CD4-positive, alpha-beta T cell treated with Interleukin-15 for 4 hours (primary cell): ENCODE measurements around the gene LRRC51.

Source experiments
- DNase-seq: peaks from one replicate; pipeline ENCODE4 v3.0.0-alpha.2; 2020; ENCODE audit warnings: low spot score

Gene LRRC51, protein sequence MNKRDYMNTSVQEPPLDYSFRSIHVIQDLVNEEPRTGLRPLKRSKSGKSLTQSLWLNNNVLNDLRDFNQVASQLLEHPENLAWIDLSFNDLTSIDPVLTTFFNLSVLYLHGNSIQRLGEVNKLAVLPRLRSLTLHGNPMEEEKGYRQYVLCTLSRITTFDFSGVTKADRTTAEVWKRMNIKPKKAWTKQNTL

DNA sequence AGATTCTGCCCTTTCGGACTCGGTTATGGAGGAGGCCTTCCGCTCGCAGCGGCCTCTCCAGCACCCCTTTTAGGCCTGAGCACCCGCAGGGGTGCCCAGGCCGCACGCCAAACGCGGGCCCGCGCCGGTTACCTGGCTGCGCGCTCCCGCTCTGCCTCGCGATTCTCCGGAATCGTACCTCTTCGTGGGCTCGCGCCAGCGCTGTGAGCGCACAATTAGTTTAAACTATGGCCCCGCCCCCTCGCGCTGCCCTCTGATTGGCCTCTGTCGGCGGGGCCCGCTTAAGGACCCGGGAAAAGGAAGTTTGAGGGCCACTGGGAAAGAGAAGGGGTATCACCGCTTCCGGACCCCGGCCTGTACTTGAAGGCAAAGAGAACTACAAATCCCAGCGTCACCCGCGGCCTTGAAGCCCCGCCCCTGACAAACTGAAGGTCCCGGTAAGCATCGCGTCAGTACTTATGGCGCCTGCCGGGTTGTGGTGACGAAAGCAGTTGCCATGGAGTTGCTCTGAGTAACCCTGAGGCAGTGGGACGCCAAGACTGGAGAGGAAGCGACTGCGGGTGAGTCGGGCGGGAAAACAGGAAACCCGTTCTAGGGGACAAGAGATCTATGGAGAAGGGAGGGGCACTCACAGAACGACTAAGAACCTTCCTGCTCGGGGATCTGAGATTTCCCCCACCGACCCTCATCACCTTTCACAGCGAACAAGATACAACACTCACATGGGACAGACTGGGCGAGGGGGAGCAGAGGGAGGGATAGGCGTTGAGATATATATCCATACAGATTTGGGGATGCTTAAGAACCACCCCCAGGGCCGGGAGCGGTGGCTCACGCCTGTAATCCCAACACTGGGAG is at the start of gene LRRC51, which contains the start of gene NUMA1:
TSS of gene LRRC51 (plus strand) at position 525 of the 858 bp plus-strand sequence. CDS start 8,234 bp downstream, outside the sequence.
TSS of gene NUMA1 (minus strand) at position 217 of the 858 bp plus-strand sequence. CDS start 44,599 bp downstream, outside the sequence.
- DNase-seq, result peak; percentile 99

DNA sequence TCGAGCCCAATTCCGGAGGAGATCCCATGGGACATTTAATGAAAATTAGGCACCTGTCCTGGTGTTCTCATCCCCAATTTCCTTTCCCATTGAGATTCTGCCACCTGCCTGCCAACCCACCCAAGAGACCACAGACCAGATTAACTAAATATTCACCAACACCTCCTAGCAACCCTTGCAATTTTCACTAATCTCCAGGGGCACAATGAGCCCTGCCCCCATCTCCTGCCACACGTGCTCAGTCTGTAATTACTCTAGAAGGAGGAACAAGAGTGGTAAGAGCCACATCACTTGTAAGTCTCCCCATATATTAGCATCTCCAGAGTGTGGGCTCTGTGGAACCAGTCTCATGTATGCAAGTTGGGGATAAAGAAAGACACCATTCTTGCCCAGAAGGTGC is 44.0 kb upstream of the LRRC51 start:
- no peak for DNase-seq

DNA sequence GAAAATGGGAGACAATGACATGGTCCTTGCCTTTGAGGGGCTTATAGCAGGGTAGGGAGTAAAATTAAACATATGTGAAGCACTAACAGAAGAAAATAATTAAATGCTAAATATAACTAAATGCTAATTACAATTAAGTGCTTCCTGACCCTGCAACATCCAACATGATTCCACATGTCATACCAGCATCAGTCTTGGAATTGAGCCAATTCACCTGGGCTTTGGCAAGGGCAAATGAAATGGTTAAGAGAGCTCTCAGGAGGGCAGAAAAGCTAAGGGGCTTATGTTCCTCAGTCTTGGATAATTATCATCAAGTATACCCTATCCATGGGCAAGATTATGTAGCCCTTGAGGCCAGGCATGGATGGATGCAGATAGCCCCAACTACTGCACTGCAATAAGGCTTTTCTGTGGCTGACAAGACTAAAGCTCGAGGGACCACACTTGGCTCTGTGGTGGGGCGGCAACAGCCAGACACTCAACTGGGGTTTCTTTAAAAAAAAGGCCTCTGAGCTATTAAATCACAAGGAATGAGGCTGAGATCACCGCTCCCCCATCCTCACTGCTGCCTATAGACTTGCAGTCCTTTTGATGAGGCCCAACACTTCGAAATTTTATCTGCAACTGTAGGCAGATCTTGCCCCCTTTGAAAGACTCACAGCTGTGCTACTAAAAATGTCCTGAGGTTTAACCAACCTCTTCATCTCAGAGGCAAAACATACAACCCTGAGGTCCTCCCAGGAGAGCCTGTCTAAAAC is 42.9 kb upstream of the LRRC51 start:
- no peak for DNase-seq

DNA sequence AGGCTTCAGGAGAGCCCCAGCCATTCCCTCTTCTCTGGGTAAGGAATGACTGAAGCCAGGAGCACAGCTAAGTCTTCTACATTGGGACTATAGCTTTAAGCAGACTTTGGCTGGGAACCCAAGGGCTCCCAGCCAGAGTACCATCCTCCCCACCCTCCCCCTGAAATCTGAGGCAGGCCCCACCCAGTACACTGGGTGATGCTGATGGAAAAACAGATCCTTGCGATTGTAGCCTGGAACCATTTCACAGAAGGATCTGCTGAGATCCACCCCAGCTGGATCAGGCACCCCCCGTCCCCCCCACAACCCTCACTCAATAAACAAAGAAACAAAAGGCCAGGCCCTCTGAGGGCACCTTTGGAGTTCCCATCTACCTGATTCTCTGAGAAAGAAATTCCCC is 42.2 kb upstream of the LRRC51 start:
- DNase-seq, result no peak

DNA sequence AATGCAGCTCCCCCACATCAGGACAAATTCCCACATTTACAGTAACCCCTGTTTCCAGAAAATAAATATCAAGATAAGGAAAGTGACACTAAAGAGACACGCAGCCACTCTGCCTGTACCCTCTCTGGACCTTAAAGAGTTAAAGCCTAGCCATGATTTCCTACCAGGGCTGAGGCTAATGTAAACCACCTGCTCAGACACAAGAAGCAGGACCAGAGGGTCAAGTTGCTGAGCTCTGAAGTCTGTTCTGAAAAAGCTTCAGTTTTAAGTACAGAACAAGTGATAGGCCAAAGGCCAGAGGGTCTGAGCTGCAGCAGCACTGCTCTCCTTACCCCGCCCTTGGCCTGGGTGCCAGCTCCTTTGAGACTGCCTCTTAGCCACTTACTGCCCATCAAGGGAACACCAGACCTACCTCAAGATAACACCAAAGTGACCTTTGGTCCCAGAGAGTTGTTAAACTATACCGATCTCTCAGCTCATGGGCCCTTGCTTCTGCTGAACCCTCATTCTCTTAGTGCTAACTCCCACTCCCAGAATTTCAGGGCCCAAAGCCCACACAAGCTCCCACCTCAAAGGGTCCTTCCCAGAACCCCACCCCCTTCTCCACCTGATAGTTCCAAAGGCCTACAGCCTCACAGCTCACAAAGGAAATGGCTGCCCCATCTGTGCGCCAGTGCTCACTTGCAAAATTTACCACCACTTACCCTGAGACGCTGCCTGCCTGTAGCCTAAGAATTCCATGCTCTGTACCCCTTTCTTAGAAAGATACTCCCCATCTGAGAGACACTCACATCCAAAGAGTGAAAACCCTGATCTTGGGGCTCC is 41.4 kb upstream of the LRRC51 start:
- DNase-seq, result no peak

DNA sequence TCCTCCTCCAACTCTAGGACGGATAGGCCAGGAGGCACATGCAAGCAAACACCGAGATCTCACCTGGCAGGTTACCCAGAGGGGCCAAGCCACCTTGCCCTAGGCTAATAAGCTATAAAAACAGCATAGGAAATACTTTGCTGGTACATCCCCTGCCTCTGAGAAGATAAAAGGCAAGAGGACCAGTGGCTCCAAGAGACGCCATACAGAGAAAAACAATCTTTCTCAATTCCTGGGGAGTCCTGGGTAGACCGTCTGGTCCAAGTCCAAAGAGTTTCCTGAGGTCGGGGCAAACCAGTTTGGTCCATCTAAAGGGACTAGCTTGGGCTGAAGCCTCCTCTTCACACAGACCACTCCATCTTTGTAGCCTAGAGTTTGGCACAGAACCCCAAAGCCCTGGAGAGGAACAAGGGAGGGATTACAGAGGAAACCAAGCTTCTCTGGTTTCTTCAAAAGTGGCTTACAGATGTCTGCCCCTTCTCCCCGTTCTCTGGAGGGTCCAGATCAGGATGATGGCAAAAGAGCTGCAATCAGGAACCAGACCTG is 40.7 kb upstream of the LRRC51 start:
- DNase-seq, result no peak

DNA sequence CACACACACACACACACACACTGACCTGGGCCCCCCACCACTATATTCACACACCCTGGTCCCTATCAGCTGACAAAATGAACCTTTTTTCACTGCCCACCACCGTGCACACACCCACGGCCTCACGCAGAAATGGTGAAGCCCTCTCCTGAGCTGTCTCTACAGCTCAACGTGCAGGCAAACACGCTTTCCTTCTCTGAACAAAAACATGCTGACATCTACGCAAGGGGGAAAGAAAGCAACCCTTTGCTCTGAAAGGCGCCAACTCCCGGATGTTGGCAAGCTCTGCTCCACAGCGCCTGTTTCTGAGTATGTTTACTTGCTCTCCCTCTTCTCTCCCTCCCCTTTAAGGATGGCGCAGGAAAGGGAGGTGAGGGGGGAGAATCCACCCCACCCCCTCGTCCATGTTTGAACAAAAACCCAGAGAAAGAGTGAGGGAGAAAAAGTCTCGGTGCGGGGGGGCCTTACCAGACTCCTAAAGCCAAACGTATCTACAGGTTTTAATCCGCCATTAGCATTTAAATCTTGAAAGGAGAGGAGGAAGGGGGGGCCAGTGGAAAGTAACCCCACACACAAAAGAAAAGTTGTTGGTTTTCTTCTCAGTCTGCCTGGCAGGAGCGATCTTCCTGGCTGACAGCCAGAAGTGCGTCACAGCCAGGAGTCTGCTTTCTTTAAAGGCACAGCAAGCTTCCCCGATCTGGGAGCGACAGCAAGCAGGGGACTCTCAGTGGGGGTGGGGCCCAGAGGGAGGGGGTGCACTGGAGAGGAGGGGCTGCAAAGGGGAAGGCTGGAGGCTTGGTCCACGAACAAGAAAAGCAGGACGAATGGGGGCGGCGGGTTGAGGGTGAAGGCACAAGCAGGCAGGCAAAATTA is 39.9 kb upstream of the LRRC51 start:
- peak; percentile 75 for DNase-seq

DNA sequence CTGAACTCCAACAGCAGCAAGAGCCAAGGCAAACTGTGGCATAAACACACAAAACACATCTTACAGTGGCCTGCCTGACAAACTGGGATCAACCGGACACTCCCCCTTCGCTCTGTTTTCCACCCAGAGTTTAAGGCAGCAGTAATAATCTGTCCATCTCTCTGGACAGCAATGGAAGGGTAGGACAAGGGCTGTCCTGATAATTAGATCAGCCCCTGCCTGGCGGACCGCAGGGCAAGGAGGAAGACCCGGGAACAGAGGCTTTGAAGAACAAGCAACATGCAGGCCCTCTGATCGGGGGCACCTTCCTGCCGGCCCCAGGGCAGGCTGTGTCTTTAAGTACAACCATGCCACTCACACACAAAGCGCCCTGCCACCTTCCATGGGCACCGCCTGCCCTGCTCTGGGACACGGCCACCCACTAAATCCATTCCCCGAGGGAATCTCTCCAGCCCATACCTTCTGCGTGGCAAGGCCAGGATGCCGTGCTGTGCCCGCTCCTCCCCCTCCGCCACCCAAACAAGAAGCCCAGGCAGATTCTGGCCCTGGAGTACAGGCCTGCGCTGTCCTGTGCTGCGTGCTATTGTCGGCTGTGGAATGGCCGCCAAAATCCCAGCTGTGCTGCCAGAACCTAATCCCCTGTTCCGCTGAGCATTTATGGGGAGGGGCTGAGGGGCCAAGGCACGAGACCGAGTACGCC is 39.1 kb upstream of the LRRC51 start:
- DNase-seq, result peak; percentile 32

DNA sequence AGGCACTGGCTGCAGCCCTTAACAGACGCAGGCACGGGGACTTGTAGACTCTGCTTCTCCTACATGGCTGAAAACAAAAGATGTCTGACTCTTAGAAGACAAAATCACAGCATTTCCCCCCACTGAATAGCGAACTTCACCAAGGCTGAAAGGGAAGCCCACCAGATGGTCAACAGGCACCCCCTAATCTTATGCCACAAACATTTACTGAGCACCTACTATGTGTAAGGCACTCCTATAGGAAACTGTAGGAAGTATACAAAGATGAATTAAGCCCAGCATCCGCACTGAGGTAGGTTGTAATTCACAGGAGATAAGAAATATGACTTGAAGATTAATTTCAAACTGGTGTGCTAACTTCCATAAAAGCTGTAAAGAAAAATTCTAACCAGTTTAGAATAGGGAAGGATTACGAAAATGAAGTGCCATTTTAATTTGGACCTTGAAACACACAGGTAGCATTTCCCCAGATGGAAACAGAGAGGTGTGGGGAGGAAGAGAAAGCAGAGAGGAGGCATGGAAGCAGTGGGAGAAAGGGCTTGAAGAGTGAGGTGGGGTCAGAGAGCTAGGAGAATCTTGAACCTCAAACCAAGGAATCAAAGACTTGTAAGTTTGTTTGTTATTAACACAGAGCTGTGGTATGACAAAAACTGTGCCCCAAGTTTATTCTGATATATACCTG is 38.4 kb upstream of the LRRC51 start:
- no peak for DNase-seq

DNA sequence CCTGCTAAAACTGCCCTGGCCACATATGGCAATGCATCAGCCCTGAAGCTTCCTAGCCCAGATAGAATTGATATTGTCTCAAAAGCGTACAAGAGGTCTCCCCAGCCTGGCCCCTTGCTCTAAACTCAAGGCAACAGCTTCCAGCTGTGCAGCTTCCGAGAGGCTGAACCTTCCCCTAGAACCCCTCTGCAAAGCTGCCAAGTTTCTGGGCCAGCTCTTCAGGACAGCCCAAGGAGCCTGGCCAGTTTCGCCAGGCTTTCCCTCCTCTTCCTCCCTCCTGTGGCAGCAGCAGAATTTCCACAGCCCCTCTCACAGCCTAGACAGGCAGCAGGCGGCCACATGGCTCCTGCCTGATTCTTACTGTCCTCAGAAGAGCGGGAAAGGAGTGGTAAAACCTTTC is 34.8 kb upstream of the LRRC51 start:
- no peak for DNase-seq

DNA sequence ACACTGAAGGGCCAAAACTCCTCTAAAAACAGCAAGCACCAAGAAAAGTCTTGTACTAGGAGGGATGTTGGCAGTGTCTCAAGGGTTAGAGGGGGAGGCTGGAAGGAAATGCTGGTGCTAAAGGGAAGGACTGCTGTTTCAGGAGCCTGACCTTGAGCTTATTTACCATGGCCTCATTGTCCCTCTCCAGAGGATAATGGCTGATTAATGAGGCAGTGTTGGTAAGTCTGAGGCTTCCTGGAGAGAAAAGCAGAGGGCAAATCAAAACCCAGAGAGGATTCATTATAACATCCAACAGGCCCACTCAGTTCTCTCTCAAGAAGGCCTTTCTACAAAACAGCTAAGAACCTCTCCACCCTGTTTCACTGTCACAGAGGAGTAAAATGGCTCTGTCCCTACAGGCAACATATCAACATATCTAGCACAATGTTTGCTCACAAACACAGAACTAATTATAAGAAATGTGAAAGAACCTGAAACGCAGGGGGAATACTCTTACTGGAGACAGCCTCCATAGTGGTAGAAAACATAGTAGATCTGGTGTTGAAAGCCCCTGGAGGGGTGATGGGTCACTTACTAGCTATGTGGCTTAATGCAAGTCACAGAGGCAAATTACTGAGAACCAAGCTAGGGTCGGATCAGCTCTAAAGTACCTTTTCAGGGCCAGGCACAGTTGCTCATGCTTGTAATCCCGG is 31.7 kb upstream of the LRRC51 start:
- no peak for DNase-seq

DNA sequence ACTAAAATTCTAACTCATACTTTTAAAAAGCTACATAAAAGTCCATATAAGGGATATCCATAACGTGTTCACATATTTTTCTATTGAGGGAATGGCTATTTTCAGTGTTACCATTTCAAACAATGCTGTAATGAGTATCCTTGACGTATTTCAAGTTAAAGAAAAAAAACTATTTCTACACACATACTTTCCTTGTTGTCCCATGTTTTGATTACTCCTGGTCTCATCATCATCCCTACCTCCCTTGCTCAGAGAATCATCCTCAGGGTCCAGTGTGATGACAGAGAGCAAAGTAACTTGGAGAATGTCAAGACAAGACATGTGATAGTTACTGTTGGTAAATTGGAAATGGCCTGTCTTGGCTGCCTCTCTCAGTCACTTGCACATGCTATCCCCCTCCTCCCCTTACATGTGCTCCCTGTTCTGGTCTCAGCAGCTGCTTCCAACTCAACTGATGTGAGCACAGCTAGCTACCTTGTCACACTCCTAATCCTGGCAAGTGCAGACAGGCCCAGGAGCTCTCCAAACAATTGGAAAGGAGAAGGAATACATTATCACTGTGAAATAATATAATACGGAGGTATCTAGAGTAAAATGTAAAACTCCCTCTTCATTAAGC is 22.1 kb upstream of the LRRC51 start:
- DNase-seq, result no peak

DNA sequence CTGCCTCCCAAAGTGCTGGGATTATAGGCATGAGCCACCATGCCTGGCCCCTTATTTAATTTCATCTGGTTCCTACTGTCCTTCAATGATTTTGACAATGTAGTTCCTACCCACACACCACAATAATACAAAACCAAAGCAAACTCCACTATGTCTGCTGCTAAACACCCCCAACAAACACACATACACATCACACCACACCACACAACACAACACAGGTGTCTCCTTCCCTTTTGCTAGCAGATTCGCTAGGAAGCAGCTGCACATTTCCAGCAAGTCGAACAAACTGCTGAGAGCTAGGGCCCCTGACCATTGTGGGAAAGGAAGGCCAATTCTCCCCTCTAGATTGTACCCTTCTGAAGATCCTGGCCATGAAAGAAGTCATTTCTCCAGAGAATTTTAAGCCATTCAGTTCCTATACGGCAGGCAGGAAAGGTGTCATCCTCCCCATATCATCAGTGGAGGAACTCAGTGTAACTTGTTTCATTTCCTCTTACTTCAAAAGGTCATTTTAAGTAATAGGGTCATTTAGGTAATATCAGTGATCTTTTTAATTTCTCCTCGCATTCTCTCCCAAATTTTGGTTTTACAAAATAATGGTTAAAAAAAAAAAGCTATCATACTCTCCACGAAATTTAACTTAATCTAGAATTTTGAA is 18.8 kb upstream of the LRRC51 start:
- no peak for DNase-seq

DNA sequence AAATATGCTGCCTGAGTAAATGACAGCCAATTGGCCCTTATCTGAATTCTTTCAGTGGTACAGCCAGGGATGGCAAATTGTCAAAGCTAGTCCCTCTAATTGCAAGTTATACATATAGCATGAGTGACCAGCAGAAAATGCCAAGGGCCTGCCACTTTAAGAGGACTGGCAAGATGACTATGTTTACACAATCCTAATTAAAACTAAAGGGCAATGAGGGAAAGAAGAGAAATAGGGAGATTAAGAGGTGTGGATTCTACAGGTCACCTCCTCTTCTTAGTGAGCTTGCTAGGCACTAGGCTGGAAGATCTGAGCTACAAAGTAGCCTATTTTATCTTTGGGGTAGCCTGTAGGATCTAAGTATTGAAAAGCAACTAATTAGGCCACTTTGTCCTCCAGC is 13.8 kb upstream of the LRRC51 start:
- DNase-seq, result no peak

DNA sequence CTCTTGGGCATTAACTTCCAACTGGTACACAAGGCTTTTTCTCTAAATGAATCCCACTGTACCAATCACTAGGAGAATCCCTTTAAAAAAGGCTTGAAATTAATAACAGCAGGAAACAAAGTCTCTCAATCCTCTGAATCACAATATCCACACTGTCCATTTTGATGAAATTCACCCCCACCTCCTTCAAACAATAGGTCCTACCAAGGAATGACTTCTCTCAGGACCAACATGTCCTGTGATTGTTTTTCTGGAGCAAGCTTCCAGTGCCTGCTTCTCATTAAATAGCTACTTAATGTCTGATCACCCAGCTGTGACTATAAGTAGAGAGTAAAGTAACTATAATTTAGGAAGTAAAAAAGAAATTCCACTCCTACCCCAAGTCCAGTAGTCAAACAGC is 13.4 kb upstream of the LRRC51 start:
- no peak for DNase-seq

DNA sequence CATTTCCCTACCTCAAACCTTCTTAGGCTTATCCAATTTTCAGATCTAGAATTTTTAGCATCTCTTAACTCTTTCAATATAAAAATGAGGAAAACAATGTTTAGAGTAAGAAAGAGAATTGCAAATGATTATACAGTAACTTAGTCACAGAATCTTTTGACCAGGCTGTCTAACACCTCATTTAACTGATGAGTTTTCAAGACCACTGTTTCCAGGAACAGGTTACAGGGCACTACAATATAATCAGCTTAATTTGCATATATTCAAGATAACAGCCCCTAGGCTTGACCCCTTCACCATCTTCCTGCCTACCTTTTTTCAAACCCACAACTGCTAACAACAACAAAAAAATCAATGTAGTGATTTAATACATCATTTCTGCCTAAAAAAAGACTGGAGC is 13.0 kb upstream of the LRRC51 start:
- DNase-seq, result no peak

DNA sequence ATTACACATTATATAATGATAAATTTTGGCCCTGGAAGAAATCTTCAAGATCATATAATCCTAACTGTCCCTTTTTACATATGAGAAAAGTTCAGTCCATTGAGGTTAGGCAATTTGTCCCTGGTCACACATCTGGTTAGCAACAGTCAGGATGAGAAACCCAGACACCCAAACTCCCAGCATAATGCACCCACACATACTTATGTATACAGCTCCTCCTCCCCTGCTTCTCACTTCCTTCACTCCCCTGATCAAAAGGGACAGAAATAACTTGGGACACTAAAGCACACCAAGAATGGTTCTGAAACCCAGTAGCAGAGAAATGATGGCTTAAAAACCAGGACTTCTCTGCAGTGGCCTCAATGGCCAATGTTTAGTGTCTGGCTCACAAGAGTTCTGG is 11.4 kb upstream of the LRRC51 start:
- DNase-seq, result no peak

DNA sequence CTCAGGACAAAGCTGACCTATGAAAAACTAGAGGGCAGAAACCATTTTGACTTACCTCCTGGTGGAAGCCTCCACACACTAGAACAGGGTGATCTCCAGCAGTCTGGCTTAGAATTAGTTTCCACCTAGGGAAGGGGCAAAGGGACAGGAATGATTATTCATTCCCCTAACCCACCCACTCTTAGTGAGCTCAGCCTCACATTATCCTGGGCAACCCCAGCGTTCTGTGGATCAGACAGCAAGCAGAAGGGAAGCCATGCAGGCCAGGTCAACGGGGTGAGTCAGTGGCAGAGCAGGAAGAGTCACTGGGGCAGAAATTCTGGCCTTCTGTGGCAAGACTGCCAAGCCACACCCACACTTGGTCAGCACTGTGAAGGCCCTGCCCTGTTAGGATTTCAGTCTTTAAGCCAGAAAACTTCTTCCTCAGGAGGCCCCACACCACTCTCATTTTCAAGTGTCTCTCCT is 10.8 kb upstream of the LRRC51 start:
- peak; percentile 12 for DNase-seq
